IMR-90 (cell line): ENCODE measurements around the gene ZDHHC14. TPM values are rescaled to one million over a fixed set of nuclear protein-coding genes. Genes with fewer than 3 reads are reported as not detected.

Experiments
- ATAC-seq: fragments of 200-7000 bp; cut with Tn5 transposase; 2 replicates; pipeline ENCODE4 v1.9.1; 2020; ENCODE audit warnings: low read depth, mild to moderate bottlenecking, moderate library complexity
- BruUV-seq: library from RNA; stranded (reverse); fragments of 400-500 nt; replicated peaks from 2 replicates; lab custom pipeline; 2021; lab: Mats Ljungman, UMichigan
- CTCF ChIA-PET: fragments of 300-600 bp; formaldehyde crosslinking; extraction: SDS; loops from one replicate; lab custom pipeline; 2021; ENCODE audit warnings: antibody characterized with exemption; lab: Yijun Ruan, JAX
- POLR2A ChIA-PET: fragments of 300-600 bp; sonication (Branson Sonifier 250); formaldehyde crosslinking; loops from one replicate; lab custom pipeline; 2022; ENCODE audit warnings: antibody characterized with exemption; ENCODE audit not compliant: unreplicated experiment; lab: Charles Lee
- DNase-seq: peaks from one replicate; pipeline ENCODE4 v3.0.0; 2013
- H2AFZ ChIP-seq: replicated peaks from 2 replicates; pipeline ENCODE3; 2013; ENCODE audit warnings: low read length, mild to moderate bottlenecking; ENCODE audit not compliant: poor library complexity
- H2AK5ac ChIP-seq: 2 replicates; pipeline ENCODE4 v1.6.1; 2013; ENCODE audit warnings: low read depth, low read length, inconsistent platforms
- H2AK9ac ChIP-seq: replicated peaks from 2 replicates; pipeline ENCODE3; 2013; ENCODE audit warnings: mild to moderate bottlenecking, low read depth, low read length, moderate library complexity; ENCODE audit not compliant: poor library complexity
- H2BK120ac ChIP-seq: 2 replicates; pipeline ENCODE4 v1.6.1; 2013; ENCODE audit warnings: low read depth, low read length, inconsistent platforms
- H2BK15ac ChIP-seq: 3 replicates; pipeline ENCODE4 v1.6.1; 2013; ENCODE audit warnings: low read depth, low read length, inconsistent platforms
- H2BK20ac ChIP-seq: 2 replicates; pipeline ENCODE4 v1.6.1; 2013; ENCODE audit warnings: low read depth, mild to moderate bottlenecking, inconsistent platforms, low read length, moderate library complexity
- H2BK5ac ChIP-seq: 2 replicates; pipeline ENCODE4 v1.6.1; 2013; ENCODE audit warnings: mild to moderate bottlenecking, low read depth, low read length, inconsistent platforms; ENCODE audit not compliant: poor library complexity, severe bottlenecking
- H3K14ac ChIP-seq: replicated peaks from 2 replicates; pipeline ENCODE4 v1.6.1; 2013; ENCODE audit warnings: low read depth, low read length, inconsistent platforms
- H3K18ac ChIP-seq: 2 replicates; pipeline ENCODE4 v1.6.1; 2013; ENCODE audit warnings: low read depth, low read length, control low read depth
- H3K23ac ChIP-seq: 2 replicates; pipeline ENCODE4 v1.6.1; 2013; ENCODE audit warnings: low read depth, low read length, inconsistent platforms
- H3K27ac ChIP-seq: 2 replicates; pipeline ENCODE4 v1.5.1; 2013; ENCODE audit warnings: mild to moderate bottlenecking, control low read depth, low read length; ENCODE audit not compliant: insufficient read depth
- H3K27me3 ChIP-seq: 2 replicates; pipeline ENCODE4 v1.6.1; 2013; ENCODE audit warnings: low read length; ENCODE audit not compliant: control insufficient read depth, insufficient read depth
- H3K36me3 ChIP-seq: 2 replicates; pipeline ENCODE4 v1.6.1; 2013; ENCODE audit warnings: low read length, mixed read lengths; ENCODE audit not compliant: control insufficient read depth, insufficient read depth
- H3K4ac ChIP-seq: 2 replicates; pipeline ENCODE4 v1.6.1; 2013; ENCODE audit warnings: low read depth, low read length, inconsistent platforms
- H3K4me1 ChIP-seq: 2 replicates; pipeline ENCODE4 v1.6.1; 2013; ENCODE audit warnings: low read length, mixed read lengths; ENCODE audit not compliant: control insufficient read depth, insufficient read depth
- H3K4me2 ChIP-seq: 2 replicates; pipeline ENCODE4 v1.6.1; 2013; ENCODE audit warnings: low read depth, mild to moderate bottlenecking, control low read depth, low read length, moderate library complexity
- H3K4me3 ChIP-seq: 2 replicates; pipeline ENCODE4 v1.5.1; 2013; ENCODE audit warnings: low read depth, mild to moderate bottlenecking, control low read depth, low read length, moderate library complexity; ENCODE audit not compliant: insufficient read depth
- H3K56ac ChIP-seq: 2 replicates; pipeline ENCODE4 v1.6.1; 2013; ENCODE audit warnings: low read length, inconsistent platforms; ENCODE audit not compliant: insufficient read depth; ENCODE audit errors: extremely low read depth
- H3K79me1 ChIP-seq, 2 experiments: 2 replicates each; pipeline ENCODE4 v1.6.1; 2013; ENCODE audit warnings: low read length in 2 of 2, inconsistent platforms in 1 of 2, low read depth in 1 of 2
- H3K9ac ChIP-seq: 2 replicates; pipeline ENCODE4 v1.6.1; 2013; ENCODE audit warnings: low read depth, low read length, control low read depth
- H3K9me1 ChIP-seq: 2 replicates; pipeline ENCODE4 v1.6.1; 2013; ENCODE audit warnings: low read length, inconsistent platforms; ENCODE audit not compliant: insufficient read depth
- H3K9me3 ChIP-seq: 2 replicates; pipeline ENCODE4 v1.6.1; 2013; ENCODE audit warnings: low read length; ENCODE audit not compliant: control insufficient read depth, insufficient read depth
- H4K20me1 ChIP-seq: 2 replicates; pipeline ENCODE4 v1.6.1; 2013; ENCODE audit warnings: low read length, inconsistent platforms; ENCODE audit not compliant: insufficient read depth
- H4K5ac ChIP-seq: 2 replicates; pipeline ENCODE4 v1.6.1; 2013; ENCODE audit warnings: mild to moderate bottlenecking, low read depth, low read length, control low read depth
- H4K8ac ChIP-seq, 2 experiments: 2 replicates each; pipeline ENCODE4 v1.6.1; 2013; ENCODE audit warnings: low read depth in 2 of 2, low read length in 2 of 2, control low read depth in 1 of 2, inconsistent platforms in 1 of 2
- H4K91ac ChIP-seq: 2 replicates; pipeline ENCODE4 v1.6.1; 2013; ENCODE audit warnings: low read depth, low read length, inconsistent platforms; ENCODE audit not compliant: insufficient read depth
- BHLHE40 ChIP-seq: fragments of 150-350 bp; IDR thresholded peaks from 2 replicates; pipeline ENCODE4 v1.6.1; 2016; ENCODE audit warnings: mild to moderate bottlenecking, low read depth, low read length
- CEBPB ChIP-seq: IDR thresholded peaks from 2 replicates; pipeline ENCODE4 v1.6.1; 2012; ENCODE audit warnings: low read depth, low read length, improper control_type of control experiment
- CHD1 ChIP-seq: IDR thresholded peaks from 2 replicates; pipeline ENCODE4 v1.6.1; 2012; ENCODE audit warnings: low read depth, low read length, improper control_type of control experiment
- CTCF ChIP-seq: conservative IDR thresholded peaks from 2 replicates; pipeline ENCODE4 v1.5.1; 2012; ENCODE audit warnings: mild to moderate bottlenecking, low read depth, low read length, improper control_type of control experiment
- ELK1 ChIP-seq: fragments of 150-350 bp; IDR thresholded peaks from 2 replicates; pipeline ENCODE4 v1.6.1; 2016; ENCODE audit warnings: low read depth, mild to moderate bottlenecking, low read length, moderate library complexity, borderline replicate concordance
- FOS ChIP-seq: fragments of 150-350 bp; IDR thresholded peaks from 2 replicates; pipeline ENCODE4 v1.6.1; 2016; ENCODE audit warnings: low read depth, low read length
- MAFK ChIP-seq: IDR thresholded peaks from 2 replicates; pipeline ENCODE4 v1.6.1; 2012; ENCODE audit warnings: low read depth, low read length, improper control_type of control experiment
- MAZ ChIP-seq: IDR thresholded peaks from 2 replicates; pipeline ENCODE4 v1.6.1; 2012; ENCODE audit warnings: low read depth, mild to moderate bottlenecking, low read length, improper control_type of control experiment, moderate library complexity, borderline replicate concordance
- MXI1 ChIP-seq: IDR thresholded peaks from 2 replicates; pipeline ENCODE4 v1.6.1; 2012; ENCODE audit warnings: low read depth, mild to moderate bottlenecking, low read length, moderate library complexity, borderline replicate concordance
- NFE2L2 ChIP-seq: fragments of 150-350 bp; IDR thresholded peaks from 2 replicates; pipeline ENCODE4 v1.6.1; 2016; ENCODE audit warnings: low read depth, mild to moderate bottlenecking, low read length
- POLR2A ChIP-seq: IDR thresholded peaks from 2 replicates; pipeline ENCODE4 v1.6.1; 2012; ENCODE audit warnings: mild to moderate bottlenecking, low read depth, low read length
- RAD21 ChIP-seq: IDR thresholded peaks from 2 replicates; pipeline ENCODE4 v1.6.1; 2012; ENCODE audit warnings: low read length, improper control_type of control experiment
- RCOR1 ChIP-seq: IDR thresholded peaks from 2 replicates; pipeline ENCODE4 v1.6.1; 2012; ENCODE audit warnings: mild to moderate bottlenecking, low read length, improper control_type of control experiment; ENCODE audit not compliant: insufficient replicate concordance
- RFX5 ChIP-seq: IDR thresholded peaks from 2 replicates; pipeline ENCODE4 v1.8.0; 2012; ENCODE audit warnings: low read depth, mild to moderate bottlenecking, low read length, moderate library complexity
- SMC3 ChIP-seq: fragments of 150-350 bp; IDR thresholded peaks from 2 replicates; pipeline ENCODE4 v1.6.1; 2016; ENCODE audit warnings: low read depth, mild to moderate bottlenecking, antibody characterized with exemption, low read length, moderate library complexity
- USF2 ChIP-seq: fragments of 150-350 bp; IDR thresholded peaks from 2 replicates; pipeline ENCODE4 v1.6.1; 2017; ENCODE audit warnings: mild to moderate bottlenecking, antibody characterized with exemption, low read length, low read depth
- WGBS, 2 experiments: methylation state at CpG; one replicate each; pipeline versions ENCODE4 v1.1.5 to v1.1.7; 2013; ENCODE audit warnings: missing lambda C conversion rate in 2 of 2; ENCODE audit not compliant: insufficient read length in 1 of 2; ENCODE audit errors: extremely low coverage in 2 of 2; 5-methylcytosine and 5-hydroxymethylcytosine counted together
- dilution Hi-C: fragments of 300-500 bp; cut with HindIII; formaldehyde crosslinking; loops from one replicate; pipeline ENCODE4 v1.14.3; 2018; ENCODE audit warnings: low sequenced_read_pairs; ENCODE audit not compliant: unreplicated experiment
- in situ Hi-C: fragments of 300-500 bp; cut with MboI; formaldehyde crosslinking; loops from 3 replicates; pipeline ENCODE4 v1.14.3; 2019; ENCODE audit warnings: low sequenced_read_pairs, inconsistent platforms, mixed read lengths
- intact Hi-C: fragments of 100-400 bp; cut with micrococcal nuclease; formaldehyde crosslinking; loops from 2 replicates; pipeline ENCODE4 v1.10.0; 2022
- polyA plus RNA-seq, 3 experiments: library from polyadenylated mRNA; depleted of rRNA; stranded (reverse); fragments of >200 nt; gene quantifications; 2 replicates each; pipeline ENCODE4 v1.2.3, GENCODE V29; 2012; ENCODE audit warnings: low replicate concordance in 1 of 3
- total RNA-seq: library from RNA; depleted of rRNA; stranded (reverse); fragments of >200 nt; gene quantifications from 2 replicates; pipeline ENCODE4 v1.2.3, GENCODE V29; 2012

The ZDHHC14 gene
- total and polyA plus RNA-seq, 2 of the 4 experiments (the other 2 are of a cell fraction): 0.90 to 2.0 TPM

GRCh38 chr6:157445277-157446009 lies 64.5 kb downstream of the ZDHHC14 start:
- Histone ChIP-seq H3K14ac (no peak overlapping the region), H3K4me3 (no peak overlapping the region), H2BK5ac (no peak overlapping the region), H3K36me3 (no peaks in the 10 kb centered on the region), H3K56ac (no peak overlapping the region), H3K79me1 (no peaks in the 10 kb centered on the region), H3K27me3 (no peaks in the 10 kb centered on the region), H4K91ac (no peak overlapping the region), H3K23ac (no peak overlapping the region), H2BK15ac (no peak overlapping the region), H3K4me2 (no peak overlapping the region), H4K8ac (no peak overlapping the region; a peak in 1 of 4 replicates), H2AK9ac (no peak overlapping the region), H3K18ac (no peak overlapping the region), H3K9me1 (0 out of 2 replicates have a peak, but pooled peaks cover 3% of the 10 kb centered on the region), H4K20me1 (no peaks in the 10 kb centered on the region), H3K4ac (no peak overlapping the region), H3K27ac (no peak overlapping the region), H2AK5ac (no peak overlapping the region), H3K4me1 (peaks cover 3% of the 10 kb centered on the region; the same call in 1 of the 2 replicates), H3K9ac (no peak overlapping the region), H4K5ac (no peak overlapping the region), H2BK120ac (no peak overlapping the region), H2AFZ (no peak overlapping the region), H3K9me3 (no peaks in the 10 kb centered on the region), H2BK20ac (no peak overlapping the region)
- TF ChIP-seq CHD1: no peak
- TF ChIP-seq SMC3: no peak
- TF ChIP-seq CEBPB: no peak
- no peak for TF ChIP-seq MAFK
- TF ChIP-seq MAZ: no peak
- TF ChIP-seq RFX5: no peak
- TF ChIP-seq NFE2L2: no peak
- TF ChIP-seq MXI1: no peak
- no peak for TF ChIP-seq RAD21
- no peak for TF ChIP-seq CTCF
- TF ChIP-seq POLR2A: no peak
- TF ChIP-seq RCOR1: no peak
- TF ChIP-seq BHLHE40: no peak
- TF ChIP-seq FOS: no peak
- no peak for TF ChIP-seq USF2
- no peak for TF ChIP-seq ELK1
- intact Hi-C loops (no loop called here), dilution Hi-C loops (no loop called here), in situ Hi-C loops (no loop called here)
- DNase-seq (no peak), ATAC-seq (no peak)
- no CpG with 5 or more reads among the region's 10 CpGs for WGBS, 2 experiments
- no TSS peak for BruUV-seq
- ChIA-PET POLR2A (interaction anchor here (0.6 kb wide), 1 partner anchor 9 kb away, joined by 3 read pairs; no protein-coding TSS in a partner anchor), CTCF (no interaction called here)
